OCI-LY7 (cell line): Measurements from ENCODE around the gene BTG2. TPM values are rescaled to one million over a fixed set of nuclear protein-coding genes. Genes with fewer than 3 reads are reported as not detected.

Experiments
- BruUV-seq: library from RNA; stranded (reverse); fragments of 400-500 nt; replicated peaks from 2 replicates; lab custom pipeline; 2021; lab: Mats Ljungman, UMichigan
- CTCF ChIA-PET: fragments of 300-600 bp; sonication (Branson Sonifier 250); formaldehyde crosslinking; loops from one replicate; lab custom pipeline; 2022; ENCODE audit warnings: antibody characterized with exemption; ENCODE audit not compliant: unreplicated experiment; lab: Charles Lee
- POLR2A ChIA-PET: fragments of 300-600 bp; sonication (Branson Sonifier 250); formaldehyde crosslinking; loops from one replicate; lab custom pipeline; 2022; ENCODE audit warnings: antibody characterized with exemption; lab: Charles Lee
- DNase-seq: peaks from one replicate; pipeline ENCODE4 v3.0.0-alpha.2; 2015; ENCODE audit warnings: low spot score
- H2AFZ ChIP-seq: fragments of 200-600 bp; sonication (generic), shearing (Covaris generic); 2 replicates; pipeline ENCODE4 v1.6.1; 2014; ENCODE audit warnings: mild to moderate bottlenecking, antibody characterized with exemption, low read length, moderate library complexity
- H3K27ac ChIP-seq: fragments of 200-600 bp; sonication (generic); 2 replicates; pipeline ENCODE4 v1.5.1; 2014; ENCODE audit warnings: mixed run types, low read depth, mild to moderate bottlenecking, moderate library complexity, low read length, inconsistent platforms; ENCODE audit not compliant: poor library complexity, severe bottlenecking
- H3K36me3 ChIP-seq: fragments of 200-600 bp; sonication (generic); 2 replicates; pipeline ENCODE4 v1.6.1; 2014; ENCODE audit warnings: mild to moderate bottlenecking, antibody characterized with exemption, low read length, moderate library complexity, mixed read lengths; ENCODE audit not compliant: insufficient read depth
- H3K4me1 ChIP-seq: fragments of 200-600 bp; sonication (generic); 2 replicates; pipeline ENCODE4 v1.5.1; 2014; ENCODE audit warnings: mild to moderate bottlenecking, low read length; ENCODE audit not compliant: insufficient read depth, poor library complexity, severe bottlenecking
- H3K4me2 ChIP-seq: fragments of 200-600 bp; sonication (generic); 2 replicates; pipeline ENCODE4 v1.6.1; 2014; ENCODE audit warnings: mild to moderate bottlenecking, low read length
- H3K4me3 ChIP-seq: fragments of 200-600 bp; sonication (generic); 2 replicates; pipeline ENCODE4 v1.5.1; 2014; ENCODE audit warnings: mild to moderate bottlenecking, low read depth, low read length; ENCODE audit not compliant: poor library complexity, severe bottlenecking
- H3K79me2 ChIP-seq: fragments of 200-600 bp; sonication (generic); 2 replicates; pipeline ENCODE4 v1.6.1; 2016; ENCODE audit warnings: low read depth, mild to moderate bottlenecking, low read length, moderate library complexity, mixed read lengths; ENCODE audit not compliant: insufficient read depth
- H3K9me2 ChIP-seq: fragments of 200-600 bp; sonication (generic); 2 replicates; pipeline ENCODE4 v1.6.1; 2016; ENCODE audit warnings: mild to moderate bottlenecking, low read length, mixed read lengths; ENCODE audit not compliant: insufficient read depth
- H3K9me3 ChIP-seq: fragments of 200-600 bp; sonication (generic); 2 replicates; pipeline ENCODE4 v1.6.1; 2014; ENCODE audit warnings: mild to moderate bottlenecking, mixed run types, low read length, mixed read lengths
- H4K20me1 ChIP-seq: fragments of 200-600 bp; sonication (generic); 2 replicates; pipeline ENCODE4 v1.6.1; 2014; ENCODE audit warnings: mild to moderate bottlenecking, antibody characterized with exemption, low read length, moderate library complexity, mixed read lengths; ENCODE audit not compliant: insufficient read depth
- CTCF ChIP-seq: fragments of 200-600 bp; sonication (generic); conservative IDR thresholded peaks from 2 replicates; pipeline ENCODE4 v1.5.1; 2014; ENCODE audit warnings: mild to moderate bottlenecking, antibody characterized with exemption, low read length, moderate library complexity, mixed read lengths
- EZH2phosphoT487 ChIP-seq: fragments of 200-600 bp; sonication (generic); IDR thresholded peaks from 2 replicates; pipeline ENCODE4 v1.6.1; 2018; ENCODE audit warnings: low read depth, borderline replicate concordance, mild to moderate bottlenecking, mixed run types, antibody characterized with exemption, low read length, moderate library complexity, mixed read lengths
- intact Hi-C: fragments of 100-400 bp; cut with micrococcal nuclease; formaldehyde crosslinking; loops from one replicate; pipeline ENCODE4 v1.10.0; 2022; ENCODE audit not compliant: unreplicated experiment
- total RNA-seq, 2 experiments: library from RNA; depleted of rRNA in 1 of 2; stranded (reverse); fragments of >200 nt in 1 of 2; shearing (Covaris generic) in 1 of 2; gene quantifications; 2 replicates each; pipeline ENCODE4 v1.2.3, GENCODE V29; 2014 to 2022

The BTG2 gene
- total RNA-seq, 2 experiments from 2014 or later = 99.5 to 156 TPM

DNA sequence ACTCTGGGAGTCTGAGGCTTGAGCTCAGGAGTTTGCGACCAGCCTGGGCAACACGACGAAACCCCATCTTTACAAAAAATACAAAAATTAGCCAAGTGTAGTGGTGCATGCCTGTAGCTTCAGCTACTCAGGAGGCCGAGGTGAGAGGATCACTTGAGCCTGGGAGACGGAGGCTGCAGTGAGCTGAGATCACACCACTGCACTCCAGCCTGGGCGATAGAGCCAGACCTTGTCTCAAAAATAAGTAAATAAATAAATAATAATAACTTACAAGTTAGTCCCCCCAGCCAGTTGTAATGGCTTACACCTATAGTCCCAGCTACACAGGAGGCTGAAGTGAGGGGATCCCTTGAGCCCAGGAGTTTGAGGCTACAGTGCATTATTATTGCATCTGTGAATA is 21.7 kb upstream of the BTG2 start:
- intact Hi-C loops = no loop called here
- Histone ChIP-seq H3K36me3 (no peaks in the 10 kb centered on the region), H2AFZ (no peak overlapping the region), H3K27ac (peak overlapping the region; percentile 99), H3K4me2 (peak overlapping the region; percentile 70), H3K79me2 (peaks cover 9% of the 10 kb centered on the region; the same call in 1 of the 2 replicates), H4K20me1 (no peaks in the 10 kb centered on the region), H3K4me3 (peak overlapping the region; percentile 34), H3K9me2 (no peaks in the 10 kb centered on the region), H3K9me3 (no peaks in the 10 kb centered on the region), H3K4me1 (peaks cover 98% of the 10 kb centered on the region)
- no peak for DNase-seq
- CTCF ChIA-PET = interaction anchor here (0.6 to 1.6 kb wide), 4 partner anchors 9 to 40 kb away, joined by 3 to 7 read pairs (median 4); no protein-coding TSS in a partner anchor
- POLR2A ChIA-PET = interaction anchor here (0.6 to 23.3 kb wide), 5 partner anchors 12 to 329 kb away, joined by 3 to 458 read pairs (median 3); partner anchors contain the start of gene BTG2
- TF ChIP-seq CTCF (no peak), EZH2phosphoT487 (no peak)
- BruUV-seq = TSS peak; percentile 58

GRCh38 chr1:203284411-203285123 is 20.8 kb upstream of the BTG2 start:
- Histone ChIP-seq H3K36me3 (no peaks in the 10 kb centered on the region), H3K4me2 (peak overlapping the region; percentile 70), H2AFZ (peak overlapping the region; percentile 11; the same call in 1 of the 2 replicates), H3K79me2 (peaks cover 9% of the 10 kb centered on the region; the same call in 1 of the 2 replicates), H3K4me1 (peaks cover 100% of the 10 kb centered on the region), H3K27ac (peak overlapping the region; percentile 99), H3K9me3 (no peaks in the 10 kb centered on the region), H3K4me3 (no peak overlapping the region), H3K9me2 (no peaks in the 10 kb centered on the region), H4K20me1 (no peaks in the 10 kb centered on the region)
- no TSS peak for BruUV-seq
- POLR2A ChIA-PET = interaction anchor here (1.3 to 23.3 kb wide), 3 partner anchors 25 to 330 kb away, joined by 3 to 458 read pairs (median 241); partner anchors contain the start of gene BTG2
- DNase-seq = no peak
- intact Hi-C loops = no loop called here
- CTCF ChIA-PET = no interaction called here
- TF ChIP-seq EZH2phosphoT487 = no peak

DNA sequence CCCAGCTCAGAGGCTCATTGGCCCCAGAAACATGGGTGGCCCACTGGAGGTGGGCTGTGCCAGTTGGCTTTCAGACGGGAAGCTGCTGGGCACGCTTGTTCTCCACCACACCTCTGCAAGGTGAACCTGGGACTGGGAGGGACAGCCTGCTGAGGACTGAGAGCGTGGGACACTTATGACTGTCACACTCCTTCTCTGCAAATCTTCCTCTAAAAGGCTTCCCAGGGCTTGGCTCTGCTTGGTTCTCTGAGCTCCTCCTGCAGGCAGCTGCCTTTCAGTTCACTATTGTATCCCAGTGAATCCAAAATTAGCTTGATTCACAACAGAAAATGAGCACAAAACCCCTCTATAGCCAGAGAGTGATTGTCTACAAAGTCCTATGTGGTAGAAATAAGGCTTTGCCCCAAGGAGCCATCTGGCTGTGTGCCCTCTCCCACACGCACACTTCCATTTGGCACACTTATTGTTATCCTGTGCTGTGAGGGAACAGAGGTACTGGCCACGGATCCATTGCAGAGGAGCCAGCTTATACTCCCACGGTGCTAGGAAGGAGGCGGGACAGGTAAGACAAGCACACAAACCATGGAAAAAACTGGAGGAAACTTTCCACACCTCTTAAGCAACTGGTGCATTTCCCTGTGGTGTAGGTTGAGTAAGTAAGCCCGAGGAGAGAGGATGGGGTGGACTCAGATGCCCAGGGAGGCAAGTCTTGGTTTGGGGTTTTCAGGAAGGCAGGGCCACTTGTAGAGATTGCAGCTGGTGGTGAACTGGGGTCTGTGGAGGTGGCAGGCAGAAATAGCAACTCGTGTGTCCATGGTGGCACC is 18.9 kb upstream of the BTG2 start:
- ChIA-PET CTCF (interaction anchor here (0.8 to 2.6 kb wide), 3 partner anchors 12 to 52 kb away, joined by 4 to 8 read pairs (median 6); no protein-coding TSS in a partner anchor), POLR2A (interaction anchor here (0.5 to 23.3 kb wide), 6 partner anchors 14 to 1233 kb away, joined by 3 to 458 read pairs (median 4); partner anchors contain the start of gene BTG2)
- no peaks in the 10 kb centered on the region for H4K20me1 ChIP-seq
- H3K4me3 ChIP-seq = peak overlapping the region; percentile 60
- H3K79me2 ChIP-seq = peaks cover 9% of the 10 kb centered on the region; the same call in 1 of the 2 replicates
- no peaks in the 10 kb centered on the region for H3K9me2 ChIP-seq
- no peak overlapping the region; the same call in 1 of the 2 replicates for H2AFZ ChIP-seq
- peaks cover 99% of the 10 kb centered on the region for H3K4me1 ChIP-seq
- no TSS peak for BruUV-seq
- no peaks in the 10 kb centered on the region for H3K9me3 ChIP-seq
- peak overlapping the region; percentile 99 for H3K27ac ChIP-seq
- peak overlapping the region; percentile 93 for H3K4me2 ChIP-seq
- DNase-seq = no peak
- intact Hi-C loops = no loop called here
- H3K36me3 ChIP-seq = no peaks in the 10 kb centered on the region
- TF ChIP-seq EZH2phosphoT487 (no peak), CTCF (no peak)
